Tibial nerve (tissue), 4 donors: ENCODE data around the gene GPR158. TPM values are rescaled to one million over a fixed set of nuclear protein-coding genes. Genes with fewer than 3 reads are reported as not detected.

Experiments used
- DNase-seq, 2 donors: peaks; one replicate each; pipeline ENCODE4 v3.0.0-alpha.2; 2019; ENCODE audit warnings: low spot score in 2 of 2
- H3K27ac ChIP-seq, 4 donors: fragments of 200-600 bp; sonication (generic) in 3 of 4; one replicate each; pipeline ENCODE4 v1.5.1; 2017 to 2019; ENCODE audit warnings: mild to moderate bottlenecking in 1 of 4
- H3K27me3 ChIP-seq, 2 donors: fragments of 200-600 bp; sonication (generic) in 1 of 2; one replicate each; pipeline versions ENCODE4 v1.5.1 to v1.6.0; 2017 to 2019
- H3K36me3 ChIP-seq, 3 donors: fragments of 200-600 bp; sonication (generic); one replicate each; pipeline ENCODE4 v1.5.1; 2018 to 2019
- H3K4me1 ChIP-seq, 4 donors: fragments of 200-600 bp; sonication (generic) in 3 of 4; one replicate each; pipeline ENCODE4 v1.5.1; 2017 to 2019
- H3K4me3 ChIP-seq, 4 donors: fragments of 200-600 bp; sonication (generic) in 3 of 4; one replicate each; pipeline ENCODE4 v1.5.1; 2017 to 2019; ENCODE audit warnings: mild to moderate bottlenecking in 1 of 4, moderate library complexity in 1 of 4
- H3K9me3 ChIP-seq, 4 donors: fragments of 200-600 bp; sonication (generic) in 3 of 4; one replicate each; pipeline ENCODE4 v1.5.1; 2017 to 2019
- EP300 ChIP-seq, 2 donors: sonication (generic); formaldehyde crosslinking; IDR thresholded peaks; one replicate each; pipeline ENCODE4 v1.6.1; 2017; ENCODE audit warnings: antibody characterized with exemption in 2 of 2, mild to moderate bottlenecking in 1 of 2
- POLR2A ChIP-seq, 2 donors: fragments of 450-650 bp; IDR thresholded peaks; one replicate each; pipeline ENCODE4 v1.6.1; 2017; ENCODE audit warnings: antibody characterized with exemption in 2 of 2, mild to moderate bottlenecking in 2 of 2, moderate library complexity in 2 of 2
- WGBS, 2 donors: methylation state at CpG; one replicate each; pipeline ENCODE4 v1.1.5; 2018; 5-methylcytosine and 5-hydroxymethylcytosine counted together
- total RNA-seq, 4 donors: library from RNA; depleted of rRNA; stranded (reverse); fragments of >200 nt; gene quantifications; one replicate each; pipeline ENCODE4 v1.1.0, GENCODE V29; 2016
- TF ChIP-seq, protein P1 (sequence below), 5 experiments: fragments of 200-600 bp in 3 of 5; fragments of 450-650 bp in 2 of 5; sonication (generic) in 3 of 5; IDR thresholded peaks; one replicate each; pipeline ENCODE4 v1.5.1; 2016 to 2019; ENCODE audit warnings: antibody characterized with exemption in 5 of 5, mild to moderate bottlenecking in 3 of 5, moderate library complexity in 2 of 5

The GPR158 gene
- total RNA-seq, 4 donors from 2014 or later, result under 0.01 to 0.39 (median under 0.01) TPM

DNA sequence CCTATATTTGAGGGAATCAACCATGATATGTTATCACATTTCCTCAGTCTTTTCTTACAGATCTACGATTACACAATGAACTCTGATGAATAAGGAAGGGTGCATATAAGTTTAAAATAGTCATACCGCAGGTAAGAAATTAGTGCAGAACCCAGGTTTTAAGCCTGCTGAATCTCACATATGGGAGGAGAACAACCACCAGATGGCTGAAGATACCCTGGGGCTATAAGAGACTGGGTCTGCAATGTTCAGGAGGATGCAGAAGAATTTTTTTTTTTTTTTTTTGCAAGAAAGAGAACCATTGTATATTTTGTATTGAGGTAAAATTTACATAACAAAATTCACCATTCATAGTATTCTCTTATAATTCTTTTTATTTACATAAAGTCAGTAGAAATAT, 387.0 kb downstream of the GPR158 start:
- Histone ChIP-seq H3K4me3 (no peak overlapping the region), H3K36me3 (no peaks in the 10 kb centered on the region), H3K4me1 (no peaks in the 10 kb centered on the region), H3K27me3 (no peaks in the 10 kb centered on the region), H3K27ac (no peak overlapping the region), H3K9me3 (no peaks in the 10 kb centered on the region)
- 84 to 90% methylated on average over 2 of the region's 2 CpGs for WGBS, 2 donors
- TF ChIP-seq, protein P1, sequence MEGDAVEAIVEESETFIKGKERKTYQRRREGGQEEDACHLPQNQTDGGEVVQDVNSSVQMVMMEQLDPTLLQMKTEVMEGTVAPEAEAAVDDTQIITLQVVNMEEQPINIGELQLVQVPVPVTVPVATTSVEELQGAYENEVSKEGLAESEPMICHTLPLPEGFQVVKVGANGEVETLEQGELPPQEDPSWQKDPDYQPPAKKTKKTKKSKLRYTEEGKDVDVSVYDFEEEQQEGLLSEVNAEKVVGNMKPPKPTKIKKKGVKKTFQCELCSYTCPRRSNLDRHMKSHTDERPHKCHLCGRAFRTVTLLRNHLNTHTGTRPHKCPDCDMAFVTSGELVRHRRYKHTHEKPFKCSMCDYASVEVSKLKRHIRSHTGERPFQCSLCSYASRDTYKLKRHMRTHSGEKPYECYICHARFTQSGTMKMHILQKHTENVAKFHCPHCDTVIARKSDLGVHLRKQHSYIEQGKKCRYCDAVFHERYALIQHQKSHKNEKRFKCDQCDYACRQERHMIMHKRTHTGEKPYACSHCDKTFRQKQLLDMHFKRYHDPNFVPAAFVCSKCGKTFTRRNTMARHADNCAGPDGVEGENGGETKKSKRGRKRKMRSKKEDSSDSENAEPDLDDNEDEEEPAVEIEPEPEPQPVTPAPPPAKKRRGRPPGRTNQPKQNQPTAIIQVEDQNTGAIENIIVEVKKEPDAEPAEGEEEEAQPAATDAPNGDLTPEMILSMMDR (IDR thresholded peaks at IDR 0.05), result no peak
- TF ChIP-seq EP300 (IDR thresholded peaks at IDR 0.05), result no peak
- DNase-seq, result no peak

DNA sequence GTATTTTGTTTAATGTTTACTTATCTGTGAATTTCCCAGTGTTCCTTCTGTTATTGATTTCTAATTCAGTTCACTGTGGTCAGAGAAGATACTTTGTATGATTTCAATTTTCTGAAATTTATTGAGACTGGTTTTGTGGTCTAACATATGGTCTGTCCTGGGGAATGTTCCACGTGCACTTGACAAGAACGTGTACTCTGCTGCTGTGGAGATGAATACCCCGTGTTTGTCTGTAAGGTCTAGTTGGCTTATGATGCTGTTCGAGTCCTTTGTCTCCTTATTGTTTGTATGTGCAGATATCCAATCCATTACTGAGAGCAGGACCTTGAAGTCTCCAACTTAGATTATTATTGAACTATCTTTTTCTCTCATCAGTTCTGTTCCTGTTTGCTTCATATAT, 387.7 kb downstream of the GPR158 start:
- H3K27me3 ChIP-seq, result no peaks in the 10 kb centered on the region
- WGBS, 2 donors, result 69 to 85% methylated on average over 4 of the region's 4 CpGs
- DNase-seq, result no peak
- no peaks in the 10 kb centered on the region for H3K36me3 ChIP-seq
- no peaks in the 10 kb centered on the region for H3K4me1 ChIP-seq
- TF ChIP-seq POLR2A (IDR thresholded peaks at IDR 0.05) (no peak), EP300 (IDR thresholded peaks at IDR 0.05) (no peak)
- TF ChIP-seq, protein P1 (IDR thresholded peaks at IDR 0.05), result no peak
- no peak overlapping the region for H3K4me3 ChIP-seq
- no peaks in the 10 kb centered on the region for H3K9me3 ChIP-seq
- H3K27ac ChIP-seq, result no peak overlapping the region

DNA sequence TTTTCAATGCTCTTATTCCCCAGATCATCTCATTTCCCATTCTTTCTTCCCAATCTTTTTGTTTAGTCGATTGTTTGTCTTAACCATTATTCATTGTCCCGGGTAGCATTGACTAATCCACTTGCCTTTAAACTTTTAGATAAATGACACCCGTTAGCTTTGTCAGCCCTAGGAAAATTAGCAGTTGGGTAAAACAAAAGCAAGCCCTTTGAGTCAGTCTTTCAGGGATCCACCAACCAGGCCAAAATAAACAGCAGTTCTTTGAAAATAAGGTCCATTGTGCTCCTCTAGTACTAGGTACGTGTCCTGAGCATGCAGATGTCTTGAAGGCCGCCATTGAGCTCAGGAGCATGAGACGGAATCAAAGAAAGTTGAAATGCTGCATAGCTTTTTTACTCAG, 389.6 kb downstream of the GPR158 start:
- TF ChIP-seq POLR2A (IDR thresholded peaks at IDR 0.05) (no peak), EP300 (IDR thresholded peaks at IDR 0.05) (no peak)
- TF ChIP-seq, protein P1 (IDR thresholded peaks at IDR 0.05), result no peak
- WGBS, 2 donors, result 74 to 81% methylated on average over 6 of the region's 6 CpGs
- DNase-seq, result no peak
- no peak overlapping the region for H3K4me3 ChIP-seq
- no peaks in the 10 kb centered on the region for H3K4me1 ChIP-seq
- H3K9me3 ChIP-seq, result no peaks in the 10 kb centered on the region
- no peak overlapping the region for H3K27ac ChIP-seq
- H3K27me3 ChIP-seq, result no peaks in the 10 kb centered on the region
- no peaks in the 10 kb centered on the region for H3K36me3 ChIP-seq

DNA sequence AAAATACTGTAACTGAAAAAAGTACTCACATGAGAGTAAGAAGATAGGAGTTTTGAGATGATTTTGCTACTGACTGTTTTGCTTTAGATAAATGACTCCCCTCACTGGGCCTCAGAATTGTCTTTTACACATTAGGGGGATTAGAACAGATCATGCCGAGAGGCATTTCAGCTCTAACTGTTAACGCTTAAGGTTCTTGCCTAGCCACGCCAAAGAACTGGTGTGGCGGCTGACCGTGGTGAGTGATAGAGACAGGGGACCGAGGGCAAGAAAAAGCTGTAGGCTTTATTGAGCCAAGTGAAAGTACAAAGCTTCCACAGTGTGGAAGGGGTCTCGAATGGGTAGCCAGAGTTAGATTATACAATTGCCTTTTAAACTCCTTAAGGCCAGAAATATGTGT, 390.8 kb downstream of the GPR158 start:
- Histone ChIP-seq H3K27ac (no peak overlapping the region), H3K4me3 (no peak overlapping the region), H3K36me3 (no peaks in the 10 kb centered on the region), H3K4me1 (no peaks in the 10 kb centered on the region), H3K27me3 (no peaks in the 10 kb centered on the region), H3K9me3 (no peaks in the 10 kb centered on the region)
- TF ChIP-seq EP300 (IDR thresholded peaks at IDR 0.05), result no peak
- no peak for TF ChIP-seq POLR2A (IDR thresholded peaks at IDR 0.05)
- TF ChIP-seq, protein P1 (IDR thresholded peaks at IDR 0.05), result no peak
- WGBS, 2 donors, result 28 to 35% methylated on average over 7 of the region's 7 CpGs
- DNase-seq, result no peak

DNA sequence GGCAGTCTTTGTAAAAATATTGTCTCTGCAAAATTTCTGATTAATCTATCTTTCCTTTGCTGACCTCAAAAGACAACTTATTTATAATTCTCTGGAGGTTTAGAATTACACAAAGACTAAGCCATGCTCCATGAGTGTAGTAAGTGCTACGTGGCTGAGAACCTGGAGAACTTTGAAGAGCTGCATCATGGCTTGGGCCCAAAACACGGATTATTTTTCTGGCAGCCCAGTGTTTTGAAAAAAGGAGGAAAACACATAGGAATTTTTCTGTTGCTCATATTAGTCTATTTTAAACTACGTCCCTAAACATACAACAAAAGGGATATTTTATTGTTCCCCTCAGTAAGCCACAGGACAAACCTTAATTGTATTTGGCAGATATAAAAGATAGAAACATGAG, 398.5 kb downstream of the GPR158 start:
- no peak for DNase-seq
- H3K27me3 ChIP-seq, result no peaks in the 10 kb centered on the region
- no peaks in the 10 kb centered on the region for H3K4me1 ChIP-seq
- 34 to 40% methylated on average over 3 of the region's 3 CpGs for WGBS, 2 donors
- TF ChIP-seq, protein P1 (IDR thresholded peaks at IDR 0.05), result no peak
- TF ChIP-seq POLR2A (IDR thresholded peaks at IDR 0.05) (no peak), EP300 (IDR thresholded peaks at IDR 0.05) (no peak)
- no peaks in the 10 kb centered on the region for H3K36me3 ChIP-seq
- H3K27ac ChIP-seq, result no peak overlapping the region
- no peaks in the 10 kb centered on the region for H3K9me3 ChIP-seq
- no peak overlapping the region for H3K4me3 ChIP-seq
